SK-N-SH (cell line): ENCODE measurements around the gene CARMIL3.

Experiments
- CHD2 ChIP-seq: fragments of 150-350 bp; IDR thresholded peaks from 2 replicates; pipeline ENCODE4 v1.6.1; 2018; ENCODE audit warnings: low read length; ENCODE audit not compliant: partially characterized antibody
- EP300 ChIP-seq, 2 experiments: IDR thresholded peaks; 2 replicates each; pipeline versions ENCODE4 v1.4.0 to v1.6.1; 2012; ENCODE audit warnings: borderline replicate concordance in 1 of 2, low read depth in 1 of 2, low read length in 1 of 2
- GATA2 ChIP-seq: sonication (generic); formaldehyde crosslinking; IDR thresholded peaks from 2 replicates; pipeline ENCODE4 v1.5.0; 2020; ENCODE audit warnings: mild to moderate bottlenecking, missing genetic modification reagents
- NFIC ChIP-seq: IDR thresholded peaks from 2 replicates; pipeline ENCODE4 v1.4.0; 2012; ENCODE audit warnings: borderline replicate concordance
- POLR2AphosphoS5 ChIP-seq: IDR thresholded peaks from 2 replicates; pipeline ENCODE4 v1.6.1; 2012; ENCODE audit warnings: low read depth, low read length
- RAD21 ChIP-seq: IDR thresholded peaks from 2 replicates; pipeline ENCODE4 v1.6.1; 2012; ENCODE audit warnings: mild to moderate bottlenecking, low read length
- RFX5 ChIP-seq: IDR thresholded peaks from 2 replicates; pipeline ENCODE4 v1.6.1; 2012; ENCODE audit warnings: mild to moderate bottlenecking, improper control_type of control experiment, low read length
- TAF1 ChIP-seq: IDR thresholded peaks from 2 replicates; pipeline ENCODE4 v1.6.1; 2012; ENCODE audit warnings: low read depth, mild to moderate bottlenecking, low read length, moderate library complexity, borderline replicate concordance
- TCF12 ChIP-seq: IDR thresholded peaks from 2 replicates; pipeline ENCODE4 v1.4.0; 2012
- TF ChIP-seq, protein P1 (sequence below): fragments of 200-600 bp; sonication (generic); IDR thresholded peaks from 2 replicates; pipeline ENCODE4 v1.6.1; 2017; ENCODE audit warnings: antibody characterized with exemption, mild to moderate bottlenecking, moderate library complexity
- TF ChIP-seq, protein P2 (sequence below): IDR thresholded peaks from 2 replicates; pipeline ENCODE4 v1.4.0; 2012; ENCODE audit warnings: low read depth, borderline replicate concordance
- TF ChIP-seq, protein P3 (sequence below): fragments of 150-350 bp; IDR thresholded peaks from 2 replicates; pipeline ENCODE4 v1.6.1; 2017; ENCODE audit warnings: antibody characterized with exemption, low read length, low read depth, borderline replicate concordance

DNA sequence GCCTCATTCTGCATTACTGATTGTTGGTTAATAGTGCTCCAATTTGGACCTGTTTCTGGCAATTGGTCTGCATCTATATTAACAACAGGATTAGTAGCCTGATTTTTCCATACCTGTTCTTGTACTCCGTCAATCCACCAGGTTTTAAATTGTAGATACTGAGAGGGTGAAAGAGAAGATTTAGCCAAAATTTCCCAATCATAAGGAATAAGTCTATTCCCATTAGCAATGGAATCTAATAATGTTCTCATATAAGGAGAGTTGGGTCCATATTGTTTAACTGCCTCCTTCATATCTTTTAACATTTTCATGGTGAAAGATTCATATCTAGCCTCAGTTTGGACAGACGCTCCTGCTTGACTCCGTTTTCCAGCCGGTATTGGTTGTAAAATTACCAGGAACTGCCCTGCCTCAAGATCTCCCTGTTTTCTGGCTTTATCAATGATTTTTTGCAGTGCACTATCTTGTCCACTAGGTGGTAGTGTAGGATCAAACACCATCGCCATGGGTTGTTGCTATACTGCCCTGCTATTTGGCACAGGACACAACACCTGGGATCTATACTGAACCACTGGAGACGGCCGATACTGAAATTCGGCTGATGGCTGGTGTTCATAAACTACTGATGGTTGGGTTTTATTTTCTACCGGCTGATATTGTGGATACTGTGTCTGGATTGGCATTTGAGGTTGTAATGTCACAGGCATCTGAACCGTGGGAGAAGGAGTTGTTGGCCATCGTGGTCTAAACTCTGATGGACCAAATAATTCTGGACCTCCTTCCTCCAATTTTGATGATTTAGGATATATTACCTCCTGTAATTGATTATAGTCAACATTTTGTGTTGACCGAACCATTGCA lies 37.9 kb upstream of the CARMIL3 start:
- TF ChIP-seq, protein P1, sequence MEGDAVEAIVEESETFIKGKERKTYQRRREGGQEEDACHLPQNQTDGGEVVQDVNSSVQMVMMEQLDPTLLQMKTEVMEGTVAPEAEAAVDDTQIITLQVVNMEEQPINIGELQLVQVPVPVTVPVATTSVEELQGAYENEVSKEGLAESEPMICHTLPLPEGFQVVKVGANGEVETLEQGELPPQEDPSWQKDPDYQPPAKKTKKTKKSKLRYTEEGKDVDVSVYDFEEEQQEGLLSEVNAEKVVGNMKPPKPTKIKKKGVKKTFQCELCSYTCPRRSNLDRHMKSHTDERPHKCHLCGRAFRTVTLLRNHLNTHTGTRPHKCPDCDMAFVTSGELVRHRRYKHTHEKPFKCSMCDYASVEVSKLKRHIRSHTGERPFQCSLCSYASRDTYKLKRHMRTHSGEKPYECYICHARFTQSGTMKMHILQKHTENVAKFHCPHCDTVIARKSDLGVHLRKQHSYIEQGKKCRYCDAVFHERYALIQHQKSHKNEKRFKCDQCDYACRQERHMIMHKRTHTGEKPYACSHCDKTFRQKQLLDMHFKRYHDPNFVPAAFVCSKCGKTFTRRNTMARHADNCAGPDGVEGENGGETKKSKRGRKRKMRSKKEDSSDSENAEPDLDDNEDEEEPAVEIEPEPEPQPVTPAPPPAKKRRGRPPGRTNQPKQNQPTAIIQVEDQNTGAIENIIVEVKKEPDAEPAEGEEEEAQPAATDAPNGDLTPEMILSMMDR: peak; percentile 84
- no peak for TF ChIP-seq EP300 (IDR thresholded peaks at IDR 0.05; ENCODE audit: borderline replicate concordance in 1 of 2, low read depth in 1 of 2, low read length in 1 of 2)
- no peak for TF ChIP-seq TCF12
- TF ChIP-seq CHD2: peak; percentile 42
- TF ChIP-seq RAD21: peak; percentile 97
- no peak for TF ChIP-seq GATA2 (CRISPR knock-in tag)
- TF ChIP-seq, protein P2, sequence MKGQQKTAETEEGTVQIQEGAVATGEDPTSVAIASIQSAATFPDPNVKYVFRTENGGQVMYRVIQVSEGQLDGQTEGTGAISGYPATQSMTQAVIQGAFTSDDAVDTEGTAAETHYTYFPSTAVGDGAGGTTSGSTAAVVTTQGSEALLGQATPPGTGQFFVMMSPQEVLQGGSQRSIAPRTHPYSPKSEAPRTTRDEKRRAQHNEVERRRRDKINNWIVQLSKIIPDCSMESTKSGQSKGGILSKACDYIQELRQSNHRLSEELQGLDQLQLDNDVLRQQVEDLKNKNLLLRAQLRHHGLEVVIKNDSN: no peak
- TF ChIP-seq RFX5: no peak
- no peak for TF ChIP-seq NFIC
- no peak for TF ChIP-seq TAF1
- no peak for TF ChIP-seq POLR2AphosphoS5
- TF ChIP-seq, protein P3, sequence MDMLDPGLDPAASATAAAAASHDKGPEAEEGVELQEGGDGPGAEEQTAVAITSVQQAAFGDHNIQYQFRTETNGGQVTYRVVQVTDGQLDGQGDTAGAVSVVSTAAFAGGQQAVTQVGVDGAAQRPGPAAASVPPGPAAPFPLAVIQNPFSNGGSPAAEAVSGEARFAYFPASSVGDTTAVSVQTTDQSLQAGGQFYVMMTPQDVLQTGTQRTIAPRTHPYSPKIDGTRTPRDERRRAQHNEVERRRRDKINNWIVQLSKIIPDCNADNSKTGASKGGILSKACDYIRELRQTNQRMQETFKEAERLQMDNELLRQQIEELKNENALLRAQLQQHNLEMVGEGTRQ: no peak
